Chondrocyte (in vitro differentiated cells): ENCODE results near the gene APPBP2. TPM values are rescaled to one million over a fixed set of nuclear protein-coding genes. Genes with fewer than 3 reads are reported as not detected.
A peak's percentile ranks its signal among the peaks of the same experiment; 100 is the strongest.
"Not testable (repeated sequence)": the region's sequence is repeated elsewhere in the genome, so short reads cannot be mapped to it uniquely, and the experiment has no call there.

Source experiments
- DNase-seq: peaks from one replicate; pipeline ENCODE4 v3.0.0; 2021; ENCODE audit warnings: mixed read lengths, low spot score
- H3K27ac Mint-ChIP-seq: one replicate; pipeline ENCODE4 v1.8.0; 2021; ENCODE audit warnings: mild to moderate bottlenecking, moderate library complexity, mixed read lengths; ENCODE audit not compliant: unreplicated experiment
- H3K27me3 Mint-ChIP-seq: 2 replicates; pipeline ENCODE4 v1.8.0; 2021; ENCODE audit warnings: low read depth, mixed read lengths
- H3K36me3 Mint-ChIP-seq: 2 replicates; pipeline ENCODE4 v1.8.0; 2021; ENCODE audit warnings: low read depth, mixed read lengths
- H3K4me1 Mint-ChIP-seq: 2 replicates; pipeline ENCODE4 v1.8.0; 2021; ENCODE audit warnings: low read depth, mild to moderate bottlenecking, mixed read lengths
- H3K4me3 Mint-ChIP-seq: one replicate; pipeline ENCODE4 v1.8.0; 2021; ENCODE audit warnings: mild to moderate bottlenecking, moderate library complexity, mixed read lengths; ENCODE audit not compliant: unreplicated experiment
- H3K9me3 Mint-ChIP-seq: 2 replicates; pipeline ENCODE4 v1.8.0; 2021; ENCODE audit warnings: low read depth, mixed read lengths
- total RNA-seq: library from RNA; stranded (reverse); gene quantifications from 3 replicates; pipeline ENCODE4 v1.2.1, GENCODE V29; 2021
- TF ChIP-seq, protein P1 (sequence below): fragments of 200-600 bp; sonication (generic); IDR thresholded peaks from 2 replicates; pipeline ENCODE4 v1.5.0; 2021; ENCODE audit warnings: antibody characterized with exemption, mild to moderate bottlenecking, moderate library complexity

Gene APPBP2
- total RNA-seq, 1 donor from 2014 or later: 51.1 TPM

DNA sequence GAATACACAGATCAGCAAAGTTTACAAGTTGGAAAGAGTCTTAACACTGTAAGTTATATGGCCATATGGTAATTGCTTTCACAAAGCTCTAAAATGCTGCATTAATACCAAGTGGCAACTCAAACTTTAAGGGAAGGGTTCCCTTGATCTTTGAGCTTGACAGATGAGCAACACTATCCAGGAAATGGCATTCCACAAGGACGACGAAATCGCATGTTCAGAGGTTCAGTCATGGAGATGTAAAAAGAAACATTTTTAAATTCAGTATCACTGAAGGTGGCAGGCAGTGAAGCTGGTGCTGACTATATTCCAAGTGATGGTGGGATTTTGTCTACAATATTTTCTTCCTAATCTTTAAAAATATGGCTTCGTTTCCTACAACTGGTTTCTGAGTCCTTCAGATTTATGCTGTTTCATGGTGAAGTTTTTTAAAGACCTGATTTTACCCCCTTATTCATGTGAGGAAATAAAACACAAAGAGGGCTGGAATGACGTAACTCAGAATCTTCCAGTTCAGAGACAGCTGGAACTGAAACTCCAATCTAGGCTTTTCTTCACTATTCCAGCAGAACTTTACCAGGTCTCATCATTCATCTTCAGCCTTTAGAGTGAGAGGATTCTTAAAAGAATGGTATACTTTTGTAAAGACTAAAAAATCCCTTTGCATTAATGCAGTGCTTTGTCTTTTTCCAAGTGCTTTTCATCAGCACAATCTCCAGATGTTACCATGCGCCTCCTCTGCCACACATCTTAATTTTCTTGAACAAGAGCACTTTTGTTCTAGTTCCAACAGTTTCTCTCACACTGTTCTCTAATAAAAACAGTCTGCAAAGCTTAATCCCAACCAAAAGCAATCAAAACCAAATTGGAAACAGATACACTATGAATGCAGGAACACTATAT is 83.5 kb downstream of the APPBP2 start:
- Mint-ChIP-seq H3K27ac (no peak overlapping the region), H3K4me3 (no peak overlapping the region), H3K27me3 (no peaks in the 10 kb centered on the region), H3K36me3 (peaks cover 9% of the 10 kb centered on the region), H3K4me1 (peaks cover 14% of the 10 kb centered on the region), H3K9me3 (no peaks in the 10 kb centered on the region)
- TF ChIP-seq, protein P1, sequence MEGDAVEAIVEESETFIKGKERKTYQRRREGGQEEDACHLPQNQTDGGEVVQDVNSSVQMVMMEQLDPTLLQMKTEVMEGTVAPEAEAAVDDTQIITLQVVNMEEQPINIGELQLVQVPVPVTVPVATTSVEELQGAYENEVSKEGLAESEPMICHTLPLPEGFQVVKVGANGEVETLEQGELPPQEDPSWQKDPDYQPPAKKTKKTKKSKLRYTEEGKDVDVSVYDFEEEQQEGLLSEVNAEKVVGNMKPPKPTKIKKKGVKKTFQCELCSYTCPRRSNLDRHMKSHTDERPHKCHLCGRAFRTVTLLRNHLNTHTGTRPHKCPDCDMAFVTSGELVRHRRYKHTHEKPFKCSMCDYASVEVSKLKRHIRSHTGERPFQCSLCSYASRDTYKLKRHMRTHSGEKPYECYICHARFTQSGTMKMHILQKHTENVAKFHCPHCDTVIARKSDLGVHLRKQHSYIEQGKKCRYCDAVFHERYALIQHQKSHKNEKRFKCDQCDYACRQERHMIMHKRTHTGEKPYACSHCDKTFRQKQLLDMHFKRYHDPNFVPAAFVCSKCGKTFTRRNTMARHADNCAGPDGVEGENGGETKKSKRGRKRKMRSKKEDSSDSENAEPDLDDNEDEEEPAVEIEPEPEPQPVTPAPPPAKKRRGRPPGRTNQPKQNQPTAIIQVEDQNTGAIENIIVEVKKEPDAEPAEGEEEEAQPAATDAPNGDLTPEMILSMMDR: no peak
- no peak for DNase-seq

DNA sequence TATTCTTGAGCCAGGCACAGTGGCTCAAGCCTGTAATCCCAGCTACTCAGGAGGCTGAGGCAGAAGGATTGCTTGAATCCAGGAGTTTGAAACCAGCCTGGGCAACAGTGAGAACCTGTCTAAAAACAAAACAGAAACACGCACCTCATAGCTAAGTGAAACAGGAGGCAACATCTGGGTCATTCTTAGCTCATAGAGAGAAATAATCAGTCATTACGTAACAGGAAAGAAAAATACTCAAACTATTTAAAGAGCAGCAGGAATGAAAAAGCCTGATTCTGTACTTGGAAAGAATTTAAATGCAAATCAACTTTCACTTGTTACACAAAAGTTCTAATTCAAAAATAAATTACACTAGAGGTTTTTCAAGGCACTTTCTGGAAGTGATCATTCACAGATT is 86.5 kb downstream of the APPBP2 start:
- Mint-ChIP-seq H3K27me3 (no peaks in the 10 kb centered on the region), H3K27ac (no peak overlapping the region), H3K36me3 (no peaks in the 10 kb centered on the region), H3K4me1 (peaks cover 21% of the 10 kb centered on the region), H3K9me3 (no peaks in the 10 kb centered on the region), H3K4me3 (no peak overlapping the region)
- no peak for DNase-seq
- TF ChIP-seq, protein P1: no peak

DNA sequence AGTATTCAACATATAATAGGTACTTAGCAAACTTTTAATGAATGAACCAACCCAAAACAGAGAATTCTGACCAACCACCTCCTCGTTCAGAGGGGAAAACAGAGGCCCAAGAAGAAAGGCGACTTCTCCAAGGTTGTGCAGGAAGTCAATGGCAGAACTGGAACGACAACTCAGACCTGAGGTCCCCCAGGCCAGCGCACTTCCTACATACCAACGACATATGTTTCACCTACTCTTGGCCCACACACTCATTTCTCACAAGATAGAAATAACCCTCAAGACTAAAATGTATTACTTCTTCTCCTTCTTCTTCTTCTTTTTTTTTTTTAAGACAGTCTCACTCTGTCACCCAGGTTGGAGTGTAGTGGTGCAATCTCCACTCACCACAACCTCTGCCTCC is 89.4 kb downstream of the APPBP2 start:
- Mint-ChIP-seq H3K9me3 (peaks cover 2% of the 10 kb centered on the region), H3K27ac (no peak overlapping the region), H3K4me1 (peaks cover 11% of the 10 kb centered on the region), H3K36me3 (no peaks in the 10 kb centered on the region), H3K27me3 (no peaks in the 10 kb centered on the region), H3K4me3 (no peak overlapping the region)
- DNase-seq: no peak
- TF ChIP-seq, protein P1: no peak

DNA sequence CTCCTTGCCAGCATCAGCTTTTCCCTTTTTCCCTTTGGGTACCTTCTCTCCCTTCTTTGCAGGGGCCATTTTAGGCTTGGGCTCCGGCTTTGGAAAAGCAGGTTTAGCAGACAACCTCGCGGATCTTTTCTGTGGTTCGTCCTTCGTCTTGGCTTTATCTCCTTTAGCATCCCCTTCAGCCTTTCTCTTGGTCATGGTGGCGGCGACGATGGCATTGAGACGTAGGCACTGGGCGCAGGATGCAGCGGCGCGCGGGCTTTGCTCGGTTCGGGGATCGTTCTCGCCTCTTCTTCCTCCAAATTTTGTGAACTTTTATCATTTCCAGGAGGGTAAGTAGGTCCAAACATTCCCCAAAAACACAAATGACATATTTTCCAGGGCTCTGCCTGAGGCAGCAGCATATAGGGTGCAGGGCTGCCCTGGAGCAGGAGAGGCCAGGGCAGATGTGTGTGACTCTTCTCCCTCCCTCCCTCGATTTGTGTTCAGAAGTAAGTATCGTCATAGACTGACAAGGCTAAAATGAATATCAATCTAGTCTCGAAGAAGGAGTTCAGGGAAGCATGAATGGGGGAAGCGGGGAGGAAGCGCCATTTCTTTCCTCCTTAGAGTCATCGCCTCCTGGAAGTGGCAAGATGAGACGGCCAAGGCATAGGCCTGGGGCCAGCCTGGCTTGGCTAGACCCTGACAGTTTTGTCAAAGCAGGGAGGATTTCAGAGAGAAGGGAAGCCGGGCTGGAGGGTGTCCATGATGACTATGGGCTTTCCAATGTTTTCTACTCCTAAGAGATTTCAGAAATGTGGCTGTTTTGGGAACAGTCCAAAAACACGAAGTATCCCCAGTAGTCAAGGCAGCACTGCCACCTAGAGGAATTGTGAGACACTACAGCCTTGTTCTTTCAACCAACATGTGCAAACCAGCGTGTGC is 90.5 kb downstream of the APPBP2 start:
- Mint-ChIP-seq H3K4me3 (no peak overlapping the region), H3K36me3 (no peaks in the 10 kb centered on the region), H3K9me3 (peaks cover 2% of the 10 kb centered on the region), H3K27me3 (no peaks in the 10 kb centered on the region), H3K27ac (peak overlapping the region; percentile 87), H3K4me1 (peaks cover 11% of the 10 kb centered on the region)
- DNase-seq: no peak
- TF ChIP-seq, protein P1: peak; percentile 93

DNA sequence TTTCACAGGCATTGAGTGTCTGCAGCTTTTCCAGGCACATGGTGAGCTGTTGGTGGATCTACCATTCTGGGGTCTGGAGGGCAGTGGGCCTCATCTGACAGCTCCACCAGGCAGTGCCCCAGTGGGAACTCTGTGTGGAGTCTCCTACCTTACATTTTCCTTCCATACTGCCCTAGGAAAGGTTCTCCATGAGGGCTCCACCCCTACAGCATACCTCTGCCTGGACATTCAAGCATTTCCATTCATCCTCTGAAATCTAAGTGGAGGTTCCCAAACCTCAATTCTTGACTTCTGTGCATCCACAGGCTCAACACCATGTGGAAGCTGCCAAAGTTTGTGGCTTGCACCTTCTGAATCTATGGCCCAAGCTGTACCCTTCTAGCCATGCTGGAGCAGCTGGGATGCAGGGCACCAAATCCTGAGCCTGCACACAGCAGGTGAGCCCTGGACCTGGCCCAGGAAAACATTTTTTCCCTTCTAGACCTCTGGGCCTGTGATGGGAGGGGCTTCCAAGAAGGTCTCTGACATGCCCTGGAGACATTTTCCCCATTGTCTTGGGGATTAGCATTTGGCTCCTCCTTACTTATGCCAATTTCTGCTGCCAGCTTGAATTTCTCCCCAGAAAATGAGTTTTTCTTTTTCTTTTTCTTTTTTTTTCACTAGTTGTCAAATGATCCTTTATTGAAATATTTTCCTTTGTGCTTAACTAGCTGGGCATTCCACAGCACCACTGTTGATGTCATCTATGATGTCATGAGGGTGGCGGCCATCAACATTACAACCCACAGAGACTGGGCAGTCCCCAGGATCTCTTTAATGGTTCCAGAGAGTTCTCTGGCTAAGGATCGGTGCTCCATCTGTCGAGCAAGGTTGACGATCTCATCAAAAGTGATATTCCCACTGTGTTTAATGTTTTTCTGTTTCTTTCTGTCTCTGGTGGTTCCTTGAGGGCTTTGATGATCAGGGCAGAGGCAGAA is 92.7 kb downstream of the APPBP2 start:
- H3K9me3 Mint-ChIP-seq, H3K36me3 Mint-ChIP-seq, H3K27me3 Mint-ChIP-seq, H3K4me1 Mint-ChIP-seq, H3K4me3 Mint-ChIP-seq, DNase-seq, H3K27ac Mint-ChIP-seq: not testable (repeated sequence)

DNA sequence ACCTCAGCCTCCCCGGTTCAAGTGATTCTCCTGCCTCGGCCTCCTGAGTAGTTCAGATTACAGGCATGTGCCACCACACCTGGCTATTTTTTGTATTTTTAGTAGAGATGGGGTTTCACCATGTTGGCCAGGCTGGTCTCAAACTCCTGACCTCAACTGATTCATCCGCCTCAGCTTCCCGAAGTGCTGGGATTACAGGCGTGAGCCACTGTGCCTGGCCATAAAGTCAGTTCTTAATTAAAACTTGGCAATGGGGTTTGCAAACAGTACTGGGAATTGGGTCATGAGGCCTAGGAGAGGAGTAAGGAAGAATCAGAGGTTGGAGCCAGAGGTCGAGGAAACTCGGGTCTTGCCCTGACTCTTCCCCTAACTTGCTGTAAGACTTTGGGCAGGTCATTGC is 95.5 kb downstream of the APPBP2 start:
- not testable (repeated sequence) for H3K4me1 Mint-ChIP-seq, H3K27me3 Mint-ChIP-seq, H3K27ac Mint-ChIP-seq, H3K9me3 Mint-ChIP-seq, H3K4me3 Mint-ChIP-seq, DNase-seq, H3K36me3 Mint-ChIP-seq

DNA sequence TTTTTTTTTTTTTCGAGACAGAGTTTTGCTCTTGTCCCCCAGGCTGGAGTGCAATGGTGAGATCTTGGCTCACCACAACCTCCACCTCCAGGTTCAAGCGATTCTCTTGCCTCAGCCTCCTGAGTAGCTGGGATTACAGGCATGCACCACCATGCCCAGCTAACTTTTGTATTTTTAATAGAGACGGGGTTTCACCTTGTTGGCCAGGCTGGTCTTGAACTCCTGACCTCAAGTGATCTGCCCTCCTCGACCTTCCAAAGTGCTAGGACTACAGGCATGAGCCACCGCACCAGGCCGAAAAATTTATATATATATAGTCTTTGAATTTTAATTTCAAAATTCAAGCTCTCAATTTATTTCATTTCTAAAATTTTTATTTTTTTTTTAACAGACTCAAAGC is 97.6 kb downstream of the APPBP2 start:
- H3K4me3 Mint-ChIP-seq, DNase-seq, H3K36me3 Mint-ChIP-seq, H3K9me3 Mint-ChIP-seq, H3K4me1 Mint-ChIP-seq, H3K27me3 Mint-ChIP-seq, H3K27ac Mint-ChIP-seq: not testable (repeated sequence)
